ENCODE measurements around the gene PRR36.

PRR36 gene

GRCh38 chr19:7872306-7873204 is 1.6 kb downstream of the PRR36 start:
- no peak for DNase-seq

GRCh38 chr19:7871437-7872305 is 2.5 kb downstream of the PRR36 start:
- peak; percentile 82 for DNase-seq

GRCh38 chr19:7870571-7871436 is 3.4 kb downstream of the PRR36 start:
- no peak for DNase-seq

GRCh38 chr19:7869910-7870511 is 4.2 kb downstream of the PRR36 start:
- DNase-seq = no peak

GRCh38 chr19:7869453-7869909 is 4.7 kb downstream of the PRR36 start:
- DNase-seq = peak; percentile 84

- DNase-seq = peak; percentile 90
Measured at GRCh38 chr19:7868671-7869452, 5.3 kb downstream of the PRR36 start.

GRCh38 chr19:7868326-7868670 is 5.9 kb downstream of the PRR36 start:
- no peak for DNase-seq

GRCh38 chr19:7867092-7867844 is 6.9 kb downstream of the PRR36 start:
- DNase-seq = no peak

GRCh38 chr19:7866399-7867091 is 7.6 kb downstream of the PRR36 start:
- DNase-seq = no peak

- no peak for DNase-seq
Measured at GRCh38 chr19:7865262-7865911, 8.8 kb downstream of the PRR36 start.

GRCh38 chr19:7864690-7865074 is 9.5 kb downstream of the PRR36 start:
- no peak for DNase-seq

- no peak for DNase-seq
Measured at GRCh38 chr19:7863971-7864689, 10.1 kb downstream of the PRR36 start.

- DNase-seq = peak; percentile 62
Measured at GRCh38 chr19:7863157-7863970, 10.8 kb downstream of the PRR36 start.

GRCh38 chr19:7862413-7862951 is 11.7 kb downstream of the PRR36 start:
- DNase-seq = no peak

- DNase-seq = peak; percentile 80
Measured at GRCh38 chr19:7861619-7862412, 12.4 kb downstream of the PRR36 start.
